GM12875 (cell line): ENCODE data around the gene POFUT2.

ENCODE experiments used
- H3K4me3 ChIP-seq: one replicate; pipeline ENCODE4 v1.5.1; 2011; ENCODE audit warnings: low read depth, low read length, control low read depth
- CTCF ChIP-seq: IDR thresholded peaks from 2 replicates; pipeline ENCODE4 v1.5.1; 2011; ENCODE audit warnings: low read depth, mild to moderate bottlenecking, control low read depth, inconsistent platforms, low read length, moderate library complexity, borderline replicate concordance; ENCODE audit not compliant: insufficient read depth

POFUT2 gene

GRCh38 chr21:45287438-45288391 is at the start of gene POFUT2:
TSS of gene POFUT2 (minus strand) at chr21:45287895. CDS start at chr21:45287871, 24 bp downstream.
- TF ChIP-seq CTCF = no peak
- peak within 1 kb of the TSS; percentile 77 for H3K4me3 ChIP-seq

GRCh38 chr21:45336870-45337269 is 49.2 kb upstream of the POFUT2 start:
- no peak for TF ChIP-seq CTCF

GRCh38 chr21:45336535-45336810 is 48.8 kb upstream of the POFUT2 start:
- no peak for TF ChIP-seq CTCF
- H3K4me3 ChIP-seq = no peak overlapping the region

More at GRCh38 chr21:45336870-45337269, 49.2 kb upstream of the POFUT2 start:
- H3K4me3 ChIP-seq = no peak overlapping the region

GRCh38 chr21:45335761-45336534 is 48.3 kb upstream of the POFUT2 start:
- TF ChIP-seq CTCF = no peak
- H3K4me3 ChIP-seq = no peak overlapping the region

- TF ChIP-seq CTCF = no peak
- no peak overlapping the region for H3K4me3 ChIP-seq
These were observed 47.6 kb upstream of the POFUT2 start for GRCh38 chr21:45335151-45335760.

GRCh38 chr21:45334591-45335081 is 46.9 kb upstream of the POFUT2 start:
- TF ChIP-seq CTCF = no peak
- H3K4me3 ChIP-seq = no peak overlapping the region
